NCI-H1436 treated with DMSO at 0.1 percent for 48 hours (cell line): ENCODE data around the gene NSG1.
"Not testable (repeated sequence)": the region's sequence is repeated elsewhere in the genome, so short reads cannot be mapped to it uniquely, and the experiment has no call there.

Source experiments
- DNase-seq: peaks from one replicate; lab custom pipeline; 2025; lab: John Stamatoyannopoulos, UW

NSG1 gene, protein sequence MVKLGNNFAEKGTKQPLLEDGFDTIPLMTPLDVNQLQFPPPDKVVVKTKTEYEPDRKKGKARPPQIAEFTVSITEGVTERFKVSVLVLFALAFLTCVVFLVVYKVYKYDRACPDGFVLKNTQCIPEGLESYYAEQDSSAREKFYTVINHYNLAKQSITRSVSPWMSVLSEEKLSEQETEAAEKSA

GRCh38 chr4:4386736-4387392 is at the start of gene NSG1:
NSG1 (plus strand) TSS chr4:4387102; CDS start chr4:4387630, 528 bp downstream.
- DNase-seq: no peak

DNA sequence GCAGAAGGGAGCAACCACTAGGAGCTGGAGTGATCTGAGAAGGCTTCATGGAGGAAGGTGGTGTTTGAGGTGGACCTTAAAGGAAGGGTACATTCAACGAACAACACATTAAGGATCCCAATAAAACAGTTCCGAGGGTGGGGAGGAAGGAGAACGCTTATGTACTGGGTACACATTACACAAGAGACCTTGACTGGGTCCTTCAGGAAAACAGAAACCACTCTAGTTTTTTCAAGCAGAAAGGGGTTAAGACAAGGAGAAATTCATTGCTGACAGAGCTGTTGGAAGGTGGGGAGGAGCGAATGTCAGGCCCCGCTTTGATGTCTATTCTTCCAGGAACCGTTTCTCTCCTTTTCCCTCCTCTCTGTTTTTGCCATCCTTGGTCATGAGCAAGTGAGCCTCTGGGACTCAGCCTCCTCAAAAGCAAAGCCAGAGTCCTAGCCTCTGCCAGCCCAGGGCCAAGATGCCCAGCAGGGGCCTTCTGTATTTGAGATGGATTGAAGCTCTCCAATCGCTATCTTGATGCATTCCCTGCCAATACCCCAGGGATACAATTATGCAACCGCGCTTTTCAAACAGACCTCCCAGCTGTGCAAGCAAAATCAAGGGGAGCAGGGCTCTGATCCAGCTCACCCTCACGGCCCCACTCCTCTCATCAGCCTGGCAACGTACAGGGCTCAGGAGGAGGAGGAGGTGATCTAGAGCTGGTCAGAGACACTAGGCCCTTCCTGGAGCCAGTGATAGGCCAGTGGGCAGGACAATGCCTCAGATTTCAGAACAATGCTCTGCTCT is 48.5 kb upstream of the NSG1 start:
- DNase-seq: no peak

DNA sequence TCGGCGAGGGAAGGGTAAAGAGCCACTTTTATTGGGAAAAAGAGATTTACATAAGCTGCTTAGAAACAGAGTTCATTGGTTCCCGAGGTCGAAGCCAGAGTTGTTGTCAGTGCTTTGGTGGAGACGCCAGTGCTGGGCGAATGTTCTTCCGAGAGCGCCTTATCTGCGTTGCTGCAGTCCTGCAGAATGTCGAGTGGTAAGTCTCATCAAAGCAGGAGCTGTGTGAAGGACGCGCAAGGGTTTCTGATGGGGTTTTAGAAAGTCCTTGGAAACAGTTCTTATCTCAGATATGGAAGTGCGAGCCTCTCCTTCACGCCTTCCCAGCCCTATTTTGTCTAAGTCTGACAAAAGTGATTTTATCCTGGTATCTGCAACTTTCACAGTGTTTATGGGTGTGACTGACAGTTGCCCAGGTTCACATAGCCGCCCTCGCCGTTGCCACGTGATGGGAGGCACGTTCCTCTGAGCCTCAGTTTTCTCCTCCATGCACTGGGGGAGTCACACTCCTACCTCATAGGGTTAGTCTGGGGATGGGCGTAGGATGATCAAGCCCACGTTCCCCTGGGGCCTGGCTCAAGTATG is 47.3 kb upstream of the NSG1 start:
- no peak for DNase-seq

DNA sequence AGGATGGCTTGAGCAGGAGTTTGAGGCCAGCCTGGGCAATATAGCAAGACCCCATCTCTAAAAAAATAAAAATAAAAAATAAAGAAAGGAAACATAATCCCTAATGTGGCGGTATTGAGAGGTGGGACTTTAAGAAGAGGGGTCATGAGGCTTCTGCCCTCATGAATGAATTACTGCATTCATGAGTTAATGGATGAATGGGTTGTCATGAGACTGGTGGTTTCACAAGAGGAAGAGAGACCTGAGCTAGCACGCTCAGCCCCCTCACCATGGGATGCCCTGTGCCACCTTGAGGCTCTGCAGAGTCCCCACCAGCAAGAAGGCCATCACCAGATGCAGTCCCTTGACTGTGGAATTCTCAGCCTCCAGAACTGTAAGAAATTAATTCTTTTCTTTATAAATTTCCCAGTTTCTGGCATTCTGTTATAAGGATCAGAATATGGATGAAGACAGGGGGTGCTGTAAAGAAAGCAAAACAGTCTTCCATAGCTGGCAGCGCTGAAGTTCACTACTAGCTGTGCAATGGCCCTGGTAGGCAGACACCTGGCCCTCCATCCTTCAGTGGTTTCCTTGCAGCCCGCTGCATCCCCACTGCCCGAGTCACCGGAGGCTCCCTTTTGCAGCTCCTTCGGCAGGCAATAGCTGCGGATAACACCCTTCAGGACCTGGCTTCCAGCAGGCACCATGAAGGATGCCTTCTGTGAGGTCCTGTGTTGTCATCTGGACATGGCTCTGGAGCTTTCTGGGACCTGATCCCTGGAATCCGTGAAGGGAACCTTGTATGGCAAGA is 44.8 kb upstream of the NSG1 start:
- no peak for DNase-seq

- DNase-seq: no peak
These were observed 43.9 kb upstream of the NSG1 start for GRCh38 chr4:4343038-4343437.

DNA sequence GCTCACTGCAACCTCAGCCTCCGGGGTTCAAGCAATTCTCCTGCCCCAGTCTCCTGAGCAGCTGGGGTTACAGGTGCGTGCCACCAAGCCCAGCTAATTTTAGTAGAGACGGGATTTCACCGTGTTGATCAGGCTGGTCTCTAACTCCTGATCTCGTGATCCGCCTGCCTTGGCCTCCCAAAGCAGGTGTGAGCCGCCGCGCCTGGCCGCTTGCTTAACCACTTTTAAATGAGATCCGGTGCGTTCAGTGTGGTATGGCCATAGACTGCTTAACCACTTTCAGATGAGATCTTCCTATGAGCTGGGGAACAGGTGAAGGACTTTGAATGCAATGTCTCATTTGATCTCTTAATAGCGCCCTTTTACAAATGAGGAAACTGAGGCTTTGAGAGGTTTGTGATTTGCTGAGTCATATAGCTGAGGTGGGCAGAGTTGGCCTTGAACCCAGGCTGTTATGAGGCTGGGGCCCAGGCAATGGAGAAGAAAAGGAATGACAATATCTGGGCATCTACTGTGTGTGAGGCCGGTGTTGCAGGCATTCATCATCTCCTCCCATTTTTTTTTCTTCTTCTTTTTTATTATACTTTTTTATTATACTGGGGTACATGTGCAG is 41.9 kb upstream of the NSG1 start:
- no peak for DNase-seq

DNA sequence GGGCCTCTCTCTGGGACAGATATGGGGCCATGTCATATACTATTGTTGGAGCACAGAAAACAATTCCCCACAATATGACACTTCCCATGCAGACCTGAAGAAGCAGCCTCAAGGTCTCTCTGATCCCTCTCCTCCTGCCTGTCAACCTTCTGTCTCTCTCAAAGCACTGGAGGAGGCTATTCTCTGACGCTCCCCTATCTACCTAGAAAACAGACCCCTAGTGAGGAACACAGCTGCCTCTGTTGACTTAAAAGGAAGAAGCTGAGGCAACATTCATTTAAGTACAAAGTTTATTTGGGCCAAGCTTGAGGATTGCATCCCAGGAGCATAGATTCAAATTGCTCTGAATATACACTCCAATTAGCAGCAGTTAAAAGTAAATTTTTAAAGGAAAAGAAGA is 39.3 kb upstream of the NSG1 start:
- DNase-seq: no peak

- DNase-seq: not testable (repeated sequence)
These were observed 38.3 kb upstream of the NSG1 start for GRCh38 chr4:4348585-4348984.

GRCh38 chr4:4349867-4350266 is 37.0 kb upstream of the NSG1 start:
- no peak for DNase-seq

- no peak for DNase-seq
These were observed 36.0 kb upstream of the NSG1 start for GRCh38 chr4:4350909-4351308.

DNA sequence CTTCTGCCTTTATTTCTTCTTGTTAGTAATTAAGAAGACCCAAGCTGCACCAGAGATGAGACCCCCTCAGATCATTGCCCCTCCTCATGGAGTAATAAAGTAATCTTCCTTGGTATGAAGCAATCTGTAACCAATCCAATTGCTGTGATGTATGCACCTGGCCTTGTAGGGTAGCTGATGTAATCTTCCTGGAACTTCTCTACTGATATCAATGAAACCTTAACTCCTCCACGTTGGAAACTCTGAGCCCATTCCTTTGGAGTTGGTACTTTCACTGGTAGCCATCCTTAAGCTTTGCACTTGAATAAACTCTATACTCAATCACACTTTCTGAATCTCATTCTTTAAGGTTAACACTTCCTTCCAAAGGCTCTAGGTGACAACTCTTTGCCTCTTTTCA is 31.6 kb upstream of the NSG1 start:
- no peak for DNase-seq

DNA sequence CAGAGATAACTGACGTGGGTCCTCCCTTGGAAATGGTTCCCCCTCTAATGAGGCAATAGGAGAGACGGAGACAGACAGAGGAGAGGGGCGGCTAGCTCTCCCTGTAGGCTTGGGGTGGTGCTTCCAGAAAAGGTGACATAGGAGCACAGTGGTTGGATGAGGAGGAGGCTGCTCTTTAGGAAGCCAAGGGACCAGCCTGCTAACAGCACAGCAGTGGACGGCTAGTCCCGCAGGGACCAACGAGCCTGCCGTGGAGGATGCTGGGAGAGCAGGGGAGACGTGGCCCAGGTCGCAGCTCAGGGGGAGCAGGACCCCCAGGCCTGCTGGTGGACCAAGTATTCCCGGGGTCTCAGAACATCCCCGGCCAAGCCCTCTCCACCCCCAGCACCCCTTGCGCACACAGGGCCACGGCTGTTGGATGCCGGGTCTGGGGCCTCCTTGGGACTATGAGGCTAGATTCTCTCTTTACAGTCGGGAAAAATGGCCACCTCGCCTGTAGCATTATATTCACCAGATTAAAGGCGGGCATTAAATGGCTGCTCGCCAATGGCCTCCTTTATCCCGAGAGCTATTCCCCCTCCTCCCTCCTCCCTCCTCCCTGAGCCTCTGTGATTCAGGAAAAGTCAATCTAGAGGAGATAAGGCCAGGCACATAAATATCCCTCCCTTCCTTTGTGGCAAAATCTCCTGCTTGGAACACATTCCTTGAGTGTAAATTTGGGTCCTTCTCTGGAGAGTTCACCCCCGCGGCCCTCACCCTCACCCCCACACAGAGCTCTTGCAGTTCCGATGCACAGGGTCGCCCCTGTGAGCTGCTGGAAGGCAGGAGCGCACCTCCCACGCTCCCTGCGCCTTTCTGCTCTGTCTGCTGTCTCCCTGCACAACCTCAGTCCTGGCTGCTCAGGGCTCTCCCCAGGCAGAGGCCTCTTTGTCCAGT is 30.5 kb upstream of the NSG1 start:
- DNase-seq: no peak

GRCh38 chr4:4358093-4358854 is 28.6 kb upstream of the NSG1 start:
- DNase-seq: no peak

DNA sequence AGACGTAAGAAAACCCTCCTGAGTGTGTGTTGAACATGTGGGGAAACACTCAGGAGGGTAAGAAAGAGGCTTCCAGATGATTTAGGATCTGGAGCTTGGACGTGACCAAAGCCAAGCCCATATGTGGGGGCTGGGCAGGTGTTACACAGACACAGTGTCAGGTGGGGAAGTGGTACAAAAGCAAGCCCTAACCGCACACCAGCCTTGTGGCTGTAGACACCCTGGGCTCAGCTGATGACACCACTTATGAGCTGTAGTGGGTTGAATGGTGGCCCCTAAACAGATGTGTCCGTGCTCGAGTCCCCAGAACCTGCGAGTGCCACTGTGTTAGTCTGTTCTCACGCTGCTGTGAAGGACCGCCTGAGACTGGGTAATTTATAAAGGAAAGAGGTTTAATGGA is 25.0 kb upstream of the NSG1 start:
- no peak for DNase-seq

DNA sequence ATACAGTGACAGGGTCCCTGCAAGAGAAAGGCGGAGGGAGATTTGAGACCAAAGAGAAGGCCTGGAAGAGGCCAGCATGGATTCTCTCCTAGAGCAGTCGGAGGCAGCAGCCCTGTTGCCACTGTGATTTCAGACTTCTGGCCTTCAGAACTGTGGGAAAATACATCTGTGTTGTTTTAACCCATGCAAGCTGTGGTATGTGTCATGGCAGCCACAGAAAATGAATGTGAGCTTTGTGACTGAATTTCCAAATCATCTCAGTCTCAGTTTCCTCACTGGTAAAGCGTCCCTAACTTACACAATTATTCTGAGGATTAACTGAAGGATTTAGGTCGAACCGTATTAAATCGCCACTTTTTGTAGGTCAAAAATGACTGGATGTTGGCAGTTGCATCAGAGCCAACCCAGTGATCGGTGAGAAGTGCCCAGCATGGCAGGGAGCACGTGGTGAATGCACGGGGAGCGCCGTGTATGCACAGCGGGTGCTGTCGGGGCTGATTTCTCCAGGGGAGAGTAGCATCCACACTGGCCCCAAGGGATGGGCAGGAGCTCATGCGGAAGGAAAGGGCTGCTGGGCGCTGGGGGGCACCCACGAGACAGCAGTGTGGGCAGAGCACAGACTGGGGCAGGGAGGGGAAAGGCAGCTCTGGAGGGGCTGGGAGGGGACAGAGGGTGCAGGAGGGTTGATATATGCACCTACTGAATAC is 23.8 kb upstream of the NSG1 start:
- DNase-seq: no peak

DNA sequence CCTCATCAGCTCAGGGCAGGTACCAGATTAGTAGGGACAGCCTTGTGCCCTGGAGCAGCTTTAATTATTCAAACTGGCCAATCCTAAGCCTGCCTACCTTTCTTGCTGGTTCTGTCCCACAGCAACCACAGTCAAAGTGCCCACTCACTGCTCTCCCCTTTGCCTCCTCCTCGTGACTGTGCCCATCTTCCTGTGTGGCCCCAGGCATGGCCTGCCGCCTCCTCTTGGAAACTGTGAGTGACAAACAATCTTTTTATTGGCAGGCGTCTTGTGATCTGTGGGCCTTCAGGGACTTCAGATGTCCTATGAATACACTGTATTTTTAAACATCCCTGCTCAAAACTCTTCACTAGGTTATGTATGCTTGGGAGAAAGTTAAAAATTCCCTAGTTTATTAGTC is 22.8 kb upstream of the NSG1 start:
- no peak for DNase-seq

DNA sequence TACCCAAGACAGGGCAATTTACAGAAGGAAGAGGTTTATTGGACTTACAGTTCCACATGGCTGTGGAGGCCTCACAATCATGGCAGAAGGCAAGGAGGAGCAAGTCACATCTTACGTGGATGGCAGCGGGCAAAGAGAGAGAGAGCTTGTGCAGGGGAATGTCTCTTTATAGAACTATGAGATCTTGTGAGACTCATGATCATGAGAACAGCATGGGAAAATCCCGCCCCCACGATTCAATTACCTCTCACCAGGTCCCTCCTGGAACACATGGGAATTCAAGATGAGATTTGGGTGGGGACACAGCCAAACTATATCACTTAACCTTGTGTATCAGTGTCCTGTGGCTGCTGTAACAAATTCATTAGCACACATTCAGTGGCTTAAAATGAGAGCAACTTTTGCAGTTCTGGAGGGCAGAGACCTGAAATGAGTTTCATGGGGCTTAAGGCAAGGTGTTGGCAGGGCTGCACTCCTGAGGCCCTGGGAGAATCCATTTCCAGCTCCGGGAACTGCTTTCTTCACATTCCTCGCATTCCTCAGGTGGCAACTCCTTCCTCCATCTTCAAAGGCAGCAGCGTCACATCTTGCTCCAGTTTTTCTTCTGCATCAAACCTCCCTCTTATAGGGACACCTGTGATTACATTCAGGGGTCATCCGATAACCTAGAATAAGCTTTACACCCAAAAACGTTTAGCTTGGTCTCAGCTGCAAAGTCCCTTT is 22.3 kb upstream of the NSG1 start:
- DNase-seq: no peak

GRCh38 chr4:4368809-4369580 is 17.9 kb upstream of the NSG1 start:
- DNase-seq: no peak
